Activated naive CD8-positive, alpha-beta T cell treated with anti-CD3 and anti-CD28 coated beads, Interleukin-2, amount 10 ng/mL, durations not matched to agents 7 days and 5 days (primary cell): ENCODE measurements around the gene AGER. TPM values are rescaled to one million over a fixed set of nuclear protein-coding genes. Genes with fewer than 3 reads are reported as not detected.

Source experiments
- ATAC-seq: fragments of 150-1000 bp; cut with Tn5 transposase; one replicate; pipeline ENCODE4 v1.10.0; 2021; ENCODE audit warnings: low read depth, moderate library complexity
- POLR2A ChIA-PET: fragments of 350-600 bp; sonication (Branson Sonifier 250); formaldehyde crosslinking; loops from one replicate; lab custom pipeline; 2021; ENCODE audit warnings: antibody characterized with exemption; lab: Charles Lee
- DNase-seq: peaks from one replicate; pipeline ENCODE4 v3.0.0; 2021
- H3K27ac Mint-ChIP-seq: one replicate; pipeline ENCODE4 v1.8.0; 2022; ENCODE audit warnings: mild to moderate bottlenecking, mixed read lengths
- H3K27me3 Mint-ChIP-seq: one replicate; pipeline ENCODE4 v1.8.0; 2022; ENCODE audit warnings: mild to moderate bottlenecking, moderate library complexity, mixed read lengths
- H3K36me3 Mint-ChIP-seq: one replicate; pipeline ENCODE4 v1.8.0; 2021; ENCODE audit warnings: mild to moderate bottlenecking, mixed read lengths
- H3K4me1 Mint-ChIP-seq: one replicate; pipeline ENCODE4 v1.8.0; 2021; ENCODE audit warnings: mixed read lengths
- H3K4me3 Mint-ChIP-seq: one replicate; pipeline ENCODE4 v1.8.0; 2022; ENCODE audit warnings: mild to moderate bottlenecking, moderate library complexity, mixed read lengths
- H3K9me3 Mint-ChIP-seq: one replicate; pipeline ENCODE4 v1.8.0; 2021; ENCODE audit warnings: mixed read lengths
- total RNA-seq, 2 experiments: library from RNA; stranded (reverse); gene quantifications; one replicate each; pipeline ENCODE4 v1.2.3, GENCODE V29; 2021

The AGER gene
- total RNA-seq, 2 experiments from 2014 or later: 47.4 to 52.3 TPM

GRCh38 chr6:32168807-32169591 lies 15.1 kb downstream of the AGER start:
- Mint-ChIP-seq H3K4me3 (no peak overlapping the region), H3K27me3 (no peaks in the 10 kb centered on the region), H3K36me3 (peaks cover 19% of the 10 kb centered on the region), H3K4me1 (peaks cover 15% of the 10 kb centered on the region), H3K27ac (no peak overlapping the region), H3K9me3 (no peaks in the 10 kb centered on the region)
- DNase-seq (no peak), ATAC-seq (no peak)
- POLR2A ChIA-PET: interaction anchor here (0.8 to 1.8 kb wide), 2 partner anchors 21 to 23 kb away, joined by 3 to 4 read pairs; partner anchors contain the start of genes GPSM3 and PBX2

- H3K36me3 Mint-ChIP-seq: peaks cover 19% of the 10 kb centered on the region
- DNase-seq (no peak), ATAC-seq (no peak)
- peaks cover 8% of the 10 kb centered on the region for H3K4me1 Mint-ChIP-seq
- no peaks in the 10 kb centered on the region for H3K27me3 Mint-ChIP-seq
- H3K4me3 Mint-ChIP-seq: no peak overlapping the region
- no peak overlapping the region for H3K27ac Mint-ChIP-seq
- POLR2A ChIA-PET: no interaction called here
- H3K9me3 Mint-ChIP-seq: no peaks in the 10 kb centered on the region
These were observed 15.7 kb downstream of the AGER start for GRCh38 chr6:32168350-32168749.

GRCh38 chr6:32167761-32168262 lies 16.2 kb downstream of the AGER start:
- no peaks in the 10 kb centered on the region for H3K27me3 Mint-ChIP-seq
- POLR2A ChIA-PET: no interaction called here
- H3K4me1 Mint-ChIP-seq: peaks cover 3% of the 10 kb centered on the region
- no peak for ATAC-seq
- no peaks in the 10 kb centered on the region for H3K9me3 Mint-ChIP-seq
- no peak for DNase-seq
- no peak overlapping the region for H3K27ac Mint-ChIP-seq
- H3K4me3 Mint-ChIP-seq: no peak overlapping the region
- peaks cover 19% of the 10 kb centered on the region for H3K36me3 Mint-ChIP-seq

GRCh38 chr6:32167154-32167760 lies 16.8 kb downstream of the AGER start:
- ATAC-seq (no peak), DNase-seq (no peak)
- H3K4me3 Mint-ChIP-seq: no peak overlapping the region
- no peaks in the 10 kb centered on the region for H3K4me1 Mint-ChIP-seq
- no peaks in the 10 kb centered on the region for H3K9me3 Mint-ChIP-seq
- H3K36me3 Mint-ChIP-seq: peaks cover 21% of the 10 kb centered on the region
- H3K27ac Mint-ChIP-seq: no peak overlapping the region
- POLR2A ChIA-PET: no interaction called here
- no peaks in the 10 kb centered on the region for H3K27me3 Mint-ChIP-seq

- POLR2A ChIA-PET: no interaction called here
- H3K4me1 Mint-ChIP-seq: no peaks in the 10 kb centered on the region
- peak overlapping the region; percentile 16 for H3K27ac Mint-ChIP-seq
- H3K4me3 Mint-ChIP-seq: no peak overlapping the region
- no peak for DNase-seq
- peak; percentile 11 for ATAC-seq
- H3K9me3 Mint-ChIP-seq: no peaks in the 10 kb centered on the region
- no peaks in the 10 kb centered on the region for H3K27me3 Mint-ChIP-seq
- H3K36me3 Mint-ChIP-seq: peaks cover 24% of the 10 kb centered on the region
These were observed 17.5 kb downstream of the AGER start for GRCh38 chr6:32166411-32167061.

GRCh38 chr6:32164295-32164694 lies 19.8 kb downstream of the AGER start, which contains the start of gene EGFL8:
TSS of gene EGFL8 (plus strand) at chr6:32164595. CDS start at chr6:32166166, 1,571 bp downstream.
- DNase-seq: no peak
- Mint-ChIP-seq H3K36me3 (peaks cover 17% of the 10 kb centered on the region), H3K27me3 (no peaks in the 10 kb centered on the region), H3K4me3 (no peak within 1 kb of the TSS), H3K4me1 (no peaks in the 10 kb centered on the region), H3K9me3 (no peaks in the 10 kb centered on the region), H3K27ac (peak within 1 kb of the TSS; percentile 49)
- ATAC-seq: no peak
- POLR2A ChIA-PET: no interaction called here

GRCh38 chr6:32163559-32164258 lies 20.3 kb downstream of the AGER start:
- POLR2A ChIA-PET: interaction anchor here (0.6 kb wide), 1 partner anchor 40 kb away, joined by 3 read pairs; no protein-coding TSS in a partner anchor
- no peaks in the 10 kb centered on the region for H3K4me1 Mint-ChIP-seq
- DNase-seq (no peak), ATAC-seq (no peak)
- H3K27me3 Mint-ChIP-seq: no peaks in the 10 kb centered on the region
- H3K4me3 Mint-ChIP-seq: no peak overlapping the region
- H3K27ac Mint-ChIP-seq: no peak overlapping the region
- H3K9me3 Mint-ChIP-seq: no peaks in the 10 kb centered on the region
- H3K36me3 Mint-ChIP-seq: peaks cover 14% of the 10 kb centered on the region

GRCh38 chr6:32158052-32158451 lies 26.0 kb downstream of the AGER start:
- no peak for DNase-seq
- Mint-ChIP-seq H3K27ac (no peak overlapping the region), H3K27me3 (no peaks in the 10 kb centered on the region), H3K36me3 (peaks cover 20% of the 10 kb centered on the region), H3K4me1 (peaks cover 13% of the 10 kb centered on the region), H3K4me3 (no peak overlapping the region), H3K9me3 (no peaks in the 10 kb centered on the region)
- POLR2A ChIA-PET: no interaction called here
- ATAC-seq: no peak

GRCh38 chr6:32156891-32157290 lies 27.2 kb downstream of the AGER start:
- ATAC-seq: no peak
- POLR2A ChIA-PET: no interaction called here
- no peak overlapping the region for H3K4me3 Mint-ChIP-seq
- no peaks in the 10 kb centered on the region for H3K27me3 Mint-ChIP-seq
- no peaks in the 10 kb centered on the region for H3K9me3 Mint-ChIP-seq
- H3K27ac Mint-ChIP-seq: no peak overlapping the region
- H3K36me3 Mint-ChIP-seq: peaks cover 15% of the 10 kb centered on the region
- no peak for DNase-seq
- H3K4me1 Mint-ChIP-seq: peaks cover 20% of the 10 kb centered on the region

- H3K27me3 Mint-ChIP-seq: peaks cover 11% of the 10 kb centered on the region
- H3K9me3 Mint-ChIP-seq: no peaks in the 10 kb centered on the region
- POLR2A ChIA-PET: interaction anchor here (0.9 to 1.3 kb wide), 7 partner anchors 23 to 67 kb away, joined by 3 to 9 read pairs (median 4); partner anchors contain the start of genes FKBPL, GPSM3, PBX2 and RNF5
- DNase-seq (peak; percentile 75), ATAC-seq (peak; percentile 80)
- peaks cover 31% of the 10 kb centered on the region for H3K4me1 Mint-ChIP-seq
- H3K4me3 Mint-ChIP-seq: peak overlapping the region; percentile 98
- peaks cover 15% of the 10 kb centered on the region for H3K36me3 Mint-ChIP-seq
- peak overlapping the region; percentile 94 for H3K27ac Mint-ChIP-seq
These were observed 29.4 kb downstream of the AGER start for GRCh38 chr6:32154514-32155161.

- ATAC-seq: peak; percentile 72
- Mint-ChIP-seq H3K27me3 (peaks cover 14% of the 10 kb centered on the region), H3K9me3 (no peaks in the 10 kb centered on the region), H3K36me3 (peaks cover 15% of the 10 kb centered on the region), H3K27ac (peak within 1 kb of the TSS; percentile 94), H3K4me1 (peaks cover 34% of the 10 kb centered on the region), H3K4me3 (peak within 1 kb of the TSS; percentile 98)
- POLR2A ChIA-PET: interaction anchor here (1.0 to 1.3 kb wide), 6 partner anchors 24 to 66 kb away, joined by 3 to 8 read pairs (median 4); partner anchors contain the start of genes GPSM3, PBX2 and RNF5
- DNase-seq: peak; percentile 81
These were observed 30.2 kb downstream of the AGER start, which contains the start of gene PPT2 for GRCh38 chr6:32153564-32154513. TSS of gene PPT2 (plus strand) at chr6:32154141. CDS start at chr6:32154595, 454 bp downstream.
